Mononuclear cell (primary cell): Measurements from ENCODE around the gene SUSD2. TPM values are rescaled to one million over a fixed set of nuclear protein-coding genes. Genes with fewer than 3 reads are reported as not detected.

Experiments
- H3K27me3 ChIP-seq: 2 replicates; pipeline ENCODE4 v1.6.0; 2011; ENCODE audit warnings: low read length, control low read depth; ENCODE audit not compliant: insufficient read depth
- H3K4me1 ChIP-seq: 2 replicates; pipeline ENCODE4 v1.5.1; 2011; ENCODE audit warnings: mild to moderate bottlenecking, low read length, control low read depth; ENCODE audit not compliant: insufficient read depth
- H3K4me3 ChIP-seq: 2 replicates; pipeline ENCODE4 v1.5.1; 2011; ENCODE audit warnings: mild to moderate bottlenecking, low read length, moderate library complexity
- H3K9me3 ChIP-seq: 2 replicates; pipeline ENCODE4 v1.5.1; 2011; ENCODE audit warnings: low read depth, mild to moderate bottlenecking, control low read depth, low read length
- total RNA-seq: library from RNA; depleted of rRNA; stranded (reverse); fragments of >200 nt; gene quantifications from one replicate; pipeline ENCODE4 v1.2.3, GENCODE V29; 2012

The SUSD2 gene
- total RNA-seq, 1 donor = 0.31 TPM

GRCh38 chr22:24145446-24146193 lies 35.7 kb upstream of the SUSD2 start:
- H3K4me3 ChIP-seq = no peak overlapping the region
- no peaks in the 10 kb centered on the region for H3K9me3 ChIP-seq

GRCh38 chr22:24146194-24146616 lies 35.1 kb upstream of the SUSD2 start:
- H3K27me3 ChIP-seq = no peaks in the 10 kb centered on the region
- peaks cover 64% of the 10 kb centered on the region for H3K4me1 ChIP-seq
- no peaks in the 10 kb centered on the region for H3K9me3 ChIP-seq
- no peak overlapping the region for H3K4me3 ChIP-seq

More at GRCh38 chr22:24145446-24146193, 35.7 kb upstream of the SUSD2 start:
- Histone ChIP-seq H3K4me1 (peaks cover 70% of the 10 kb centered on the region), H3K27me3 (no peaks in the 10 kb centered on the region)

- Histone ChIP-seq H3K4me1 (peaks cover 57% of the 10 kb centered on the region), H3K27me3 (no peaks in the 10 kb centered on the region), H3K9me3 (no peaks in the 10 kb centered on the region), H3K4me3 (no peak overlapping the region)
These were observed 34.4 kb upstream of the SUSD2 start for GRCh38 chr22:24146791-24147353.

- H3K4me1 ChIP-seq = peaks cover 51% of the 10 kb centered on the region
These were observed 33.6 kb upstream of the SUSD2 start for GRCh38 chr22:24147666-24148065.

GRCh38 chr22:24148266-24149197 lies 32.8 kb upstream of the SUSD2 start:
- Histone ChIP-seq H3K4me1 (peaks cover 55% of the 10 kb centered on the region), H3K27me3 (no peaks in the 10 kb centered on the region), H3K4me3 (no peak overlapping the region), H3K9me3 (no peaks in the 10 kb centered on the region)

More at GRCh38 chr22:24147666-24148065, 33.6 kb upstream of the SUSD2 start:
- Histone ChIP-seq H3K9me3 (no peaks in the 10 kb centered on the region), H3K27me3 (no peaks in the 10 kb centered on the region), H3K4me3 (no peak overlapping the region)

GRCh38 chr22:24149198-24149590 lies 32.1 kb upstream of the SUSD2 start:
- Histone ChIP-seq H3K27me3 (no peaks in the 10 kb centered on the region), H3K4me1 (peaks cover 56% of the 10 kb centered on the region), H3K9me3 (no peaks in the 10 kb centered on the region), H3K4me3 (no peak overlapping the region)

- peaks cover 45% of the 10 kb centered on the region for H3K4me1 ChIP-seq
- no peak overlapping the region for H3K4me3 ChIP-seq
These were observed 27.9 kb upstream of the SUSD2 start for GRCh38 chr22:24153353-24153752.

GRCh38 chr22:24153959-24154358 lies 27.3 kb upstream of the SUSD2 start:
- Histone ChIP-seq H3K4me3 (no peak overlapping the region), H3K4me1 (peaks cover 51% of the 10 kb centered on the region), H3K9me3 (no peaks in the 10 kb centered on the region), H3K27me3 (no peaks in the 10 kb centered on the region)

More at GRCh38 chr22:24153353-24153752, 27.9 kb upstream of the SUSD2 start:
- H3K27me3 ChIP-seq = no peaks in the 10 kb centered on the region
- H3K9me3 ChIP-seq = no peaks in the 10 kb centered on the region

GRCh38 chr22:24154826-24155225 lies 26.5 kb upstream of the SUSD2 start:
- Histone ChIP-seq H3K4me1 (peaks cover 60% of the 10 kb centered on the region), H3K27me3 (no peaks in the 10 kb centered on the region), H3K4me3 (no peak overlapping the region), H3K9me3 (no peaks in the 10 kb centered on the region)

- Histone ChIP-seq H3K9me3 (no peaks in the 10 kb centered on the region), H3K4me3 (peak overlapping the region; percentile 92), H3K4me1 (peaks cover 67% of the 10 kb centered on the region), H3K27me3 (no peaks in the 10 kb centered on the region)
These were observed 25.6 kb upstream of the SUSD2 start for GRCh38 chr22:24155627-24156140.

- no peaks in the 10 kb centered on the region for H3K27me3 ChIP-seq
- H3K4me3 ChIP-seq = peak overlapping the region; percentile 92
- H3K4me1 ChIP-seq = peaks cover 68% of the 10 kb centered on the region
- H3K9me3 ChIP-seq = no peaks in the 10 kb centered on the region
These were observed 25.0 kb upstream of the SUSD2 start for GRCh38 chr22:24156141-24156912.

GRCh38 chr22:24156913-24157821 lies 24.1 kb upstream of the SUSD2 start:
- Histone ChIP-seq H3K4me3 (peak overlapping the region; percentile 92), H3K4me1 (peaks cover 68% of the 10 kb centered on the region), H3K9me3 (no peaks in the 10 kb centered on the region), H3K27me3 (no peaks in the 10 kb centered on the region)

GRCh38 chr22:24157822-24158135 lies 23.5 kb upstream of the SUSD2 start:
- no peak overlapping the region for H3K4me3 ChIP-seq
- H3K27me3 ChIP-seq = no peaks in the 10 kb centered on the region
- H3K9me3 ChIP-seq = no peaks in the 10 kb centered on the region
- peaks cover 67% of the 10 kb centered on the region for H3K4me1 ChIP-seq
